Hematopoietic multipotent progenitor cell treated with erythropoietin and hydrocortisone succinate and interleukin-3 and kit ligand, for 4 days (in vitro differentiated cells): Measurements from ENCODE around the gene TMEM101.
"Not testable (repeated sequence)": the region's sequence is repeated elsewhere in the genome, so short reads cannot be mapped to it uniquely, and the experiment has no call there.

Experiments used
- DNase-seq: peaks from one replicate; pipeline ENCODE4 v3.0.0-alpha.2; 2015

The TMEM101 gene

DNA sequence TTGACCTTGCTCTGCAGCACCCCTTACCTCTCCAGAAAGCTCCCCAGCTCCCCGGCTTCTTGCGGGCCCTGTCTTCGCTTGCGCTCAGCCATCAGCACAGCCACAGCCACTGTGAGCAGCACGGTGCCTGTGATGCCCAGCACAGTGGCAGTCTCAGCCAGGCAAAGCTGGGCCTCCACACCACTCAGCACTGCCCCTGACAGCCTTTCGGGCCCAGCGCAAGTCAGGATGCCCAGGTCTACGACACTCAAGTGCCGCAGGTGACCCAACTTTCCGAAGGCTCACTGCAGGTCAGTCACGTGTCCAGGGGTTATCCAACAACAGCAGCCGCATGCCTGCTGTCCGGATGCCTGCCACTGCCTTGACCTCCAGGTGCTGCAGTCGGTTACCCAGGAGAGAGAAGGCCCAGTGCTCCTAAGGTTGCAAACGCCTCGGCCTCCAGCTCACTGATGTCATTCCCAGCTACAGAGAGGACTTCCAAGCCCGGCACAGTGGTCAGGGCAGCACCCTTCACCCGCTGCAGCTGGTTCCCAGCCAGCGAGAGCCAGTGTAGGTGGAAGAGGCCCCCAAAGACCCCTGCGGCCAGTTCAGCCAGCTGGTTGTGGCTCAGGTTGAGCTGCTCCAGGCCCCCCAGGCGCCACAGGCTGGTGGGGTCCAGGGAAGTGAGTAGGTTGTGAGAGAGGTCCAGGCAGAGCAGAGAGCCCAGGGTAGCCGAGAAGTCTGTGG, 8.9 kb upstream of the TMEM101 start:
- DNase-seq = no peak

DNA sequence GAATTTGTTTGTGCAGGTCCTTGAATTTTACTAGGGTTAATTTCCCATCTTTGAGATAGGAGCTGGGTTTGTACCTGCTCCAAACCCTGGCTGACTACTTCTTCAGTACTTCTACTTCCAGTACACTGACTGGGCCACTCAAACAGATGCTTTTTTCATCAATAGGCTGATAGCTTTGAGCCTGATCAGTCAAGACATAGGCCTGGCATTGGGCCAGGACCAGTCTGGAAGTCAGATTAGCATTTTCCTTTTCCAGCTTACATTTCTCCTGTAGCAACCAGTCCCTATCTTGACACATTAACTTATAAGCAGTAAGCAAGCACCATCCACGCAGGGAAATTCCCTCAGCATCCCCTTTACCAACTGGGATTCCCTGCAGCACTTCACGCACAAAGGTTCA, 7.5 kb upstream of the TMEM101 start:
- DNase-seq = no peak

DNA sequence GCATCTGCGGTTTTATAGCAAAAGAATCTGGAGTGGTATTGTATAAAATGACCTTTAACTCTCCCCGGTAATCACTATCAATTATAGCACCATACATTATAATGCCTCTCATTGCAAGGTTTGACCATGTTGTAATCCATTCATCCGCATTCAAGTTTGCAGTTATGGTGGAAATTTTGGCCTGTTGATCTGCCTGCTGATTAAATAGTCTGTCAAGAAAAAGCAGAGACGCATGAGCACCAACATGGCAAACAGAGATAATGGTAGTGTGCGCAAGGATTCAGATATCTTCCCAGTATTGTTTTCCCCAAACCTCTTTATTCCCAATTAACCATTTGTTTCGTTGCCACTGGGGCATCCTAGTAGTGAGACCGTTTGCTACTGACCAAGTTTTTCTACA, 6.5 kb upstream of the TMEM101 start:
- DNase-seq = not testable (repeated sequence)

DNA sequence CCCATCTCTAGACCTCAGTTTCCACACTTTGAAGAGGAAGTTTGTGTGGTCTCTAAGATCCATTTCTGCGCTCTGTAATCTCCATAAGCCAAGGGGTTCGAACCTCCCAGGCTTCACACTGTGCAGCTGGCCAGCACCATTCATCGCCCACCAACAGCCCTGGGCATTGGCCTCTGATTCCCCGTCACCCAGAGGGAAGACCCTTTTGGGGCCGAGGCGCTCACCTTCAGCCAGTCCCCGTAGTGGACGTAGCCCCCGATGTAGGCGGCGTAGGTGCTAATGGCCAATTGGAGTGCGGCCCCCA, 678 bp downstream of the TMEM101 start:
- DNase-seq = peak; percentile 45

DNA sequence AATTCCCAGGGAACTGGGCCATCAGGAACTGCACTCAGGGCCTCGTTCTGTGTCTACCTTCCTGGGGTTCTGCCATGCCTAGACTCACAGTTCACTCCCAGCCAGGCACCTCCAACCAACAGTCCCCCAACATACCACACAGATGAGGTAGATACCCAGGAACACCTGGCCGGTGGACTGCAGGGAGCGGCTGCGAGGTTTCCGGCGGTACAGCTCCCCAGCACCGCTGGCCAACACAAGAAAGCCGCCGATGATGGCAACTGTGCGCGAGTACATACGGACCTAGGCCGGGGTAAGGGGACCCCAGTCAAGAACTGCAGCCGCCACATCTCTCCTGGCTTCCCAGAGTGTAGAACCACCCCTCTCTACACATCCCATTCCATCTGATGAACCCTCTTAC, 1.9 kb downstream of the TMEM101 start:
- DNase-seq = no peak

DNA sequence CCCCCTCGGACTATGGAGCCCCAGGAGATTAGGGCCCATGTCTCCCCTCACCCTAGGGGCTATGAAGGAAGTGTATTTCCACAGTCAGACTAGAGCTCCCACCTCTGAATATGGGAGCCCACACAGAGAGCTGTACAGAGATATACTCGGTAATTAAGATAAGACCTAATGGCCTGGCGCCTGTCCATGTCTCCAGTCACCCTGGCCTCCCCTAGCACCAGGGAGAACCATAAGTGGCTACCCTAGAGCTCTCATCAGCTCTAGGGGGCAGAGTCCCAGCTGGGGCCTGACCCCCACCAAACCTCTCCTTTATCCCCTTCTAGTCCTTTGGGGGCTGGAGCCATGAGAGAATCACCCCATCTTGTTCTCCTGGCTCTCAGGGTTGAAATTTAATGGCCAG, 2.4 kb downstream of the TMEM101 start:
- no peak for DNase-seq

DNA sequence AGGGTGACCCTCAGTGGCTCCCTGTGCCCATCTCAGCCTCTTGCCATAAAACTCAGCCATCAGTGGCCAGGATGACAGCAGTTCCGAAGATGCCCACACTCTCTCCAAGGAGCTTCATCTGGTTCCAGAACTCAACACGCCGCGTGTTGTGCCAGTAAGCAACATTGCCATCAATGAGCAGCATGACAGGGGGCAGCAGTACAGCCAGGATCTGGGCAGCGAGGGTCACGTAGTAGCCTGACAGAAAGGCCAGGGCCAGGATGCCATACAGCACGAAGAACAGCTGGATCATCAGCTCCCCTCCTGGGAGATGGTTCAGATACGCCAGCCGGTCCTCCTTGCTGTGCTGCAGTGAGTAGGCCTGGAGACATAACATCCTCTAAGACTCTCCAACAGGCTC, 2.9 kb downstream of the TMEM101 start:
- DNase-seq = no peak

DNA sequence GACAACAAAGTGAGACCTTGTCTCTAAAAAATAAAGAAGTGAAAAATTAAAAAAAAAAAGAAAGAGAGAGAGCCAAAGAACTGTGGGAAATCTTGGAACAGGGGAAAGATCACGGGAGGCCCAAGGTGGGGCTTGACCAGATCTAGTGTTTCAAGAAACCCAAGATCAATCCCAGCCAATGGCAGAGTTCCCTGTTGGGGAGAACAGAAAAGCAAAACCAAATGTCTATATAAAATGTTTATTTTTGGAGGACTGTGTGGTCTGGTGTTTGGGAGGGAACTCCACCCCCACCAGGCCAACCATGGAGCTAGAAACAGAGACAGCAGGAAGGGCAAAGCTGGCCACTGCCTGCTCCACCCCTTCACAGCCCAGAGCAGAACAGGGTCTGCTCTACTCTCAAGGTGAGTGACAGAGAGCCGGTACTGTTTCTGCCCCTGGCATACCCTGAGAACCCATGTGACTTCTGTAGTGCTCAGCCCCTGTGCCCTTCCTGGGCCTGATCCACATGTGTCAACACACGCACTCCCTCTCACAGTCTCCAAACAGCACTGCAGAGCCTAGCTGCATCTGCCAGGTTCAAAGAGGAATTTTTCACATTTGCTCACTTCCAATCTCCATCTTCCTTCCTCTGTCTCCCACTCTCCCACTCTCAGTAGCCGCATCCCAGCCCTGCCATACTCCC, 3.7 kb downstream of the TMEM101 start:
- no peak for DNase-seq

DNA sequence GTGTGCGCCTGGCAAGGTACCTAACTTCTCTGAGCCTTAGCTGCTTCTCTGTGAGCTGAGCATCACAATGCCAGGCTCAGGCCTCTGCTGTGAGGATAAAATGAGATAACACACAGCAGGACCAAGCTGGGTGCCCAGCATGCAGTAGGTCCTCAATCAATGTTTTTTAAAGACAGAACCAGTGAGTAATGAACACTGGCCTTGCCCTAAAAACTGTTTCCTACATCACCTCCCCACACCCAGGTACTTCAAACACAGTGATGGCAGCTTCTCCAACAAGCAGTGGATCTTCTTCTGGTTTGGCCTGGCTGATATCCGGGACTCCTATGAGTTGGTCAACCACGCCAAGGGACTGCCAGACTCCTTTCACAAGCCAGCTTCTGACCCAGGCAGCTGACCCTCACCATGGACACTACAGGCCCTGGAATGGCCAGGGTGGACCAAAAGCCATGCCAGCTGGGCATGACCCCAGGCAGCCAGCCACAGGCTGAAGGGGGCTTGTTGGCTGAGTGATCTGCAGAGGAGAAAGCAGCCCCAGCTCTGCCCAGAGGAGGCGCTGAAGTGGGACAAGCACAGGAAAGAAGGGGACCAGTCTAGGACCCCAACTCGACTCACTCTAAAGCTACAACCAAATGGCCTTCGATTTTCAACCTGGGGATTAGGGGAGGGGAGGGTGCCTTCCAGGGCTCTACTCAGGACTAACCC, 6.4 kb downstream of the TMEM101 start:
- DNase-seq = no peak

DNA sequence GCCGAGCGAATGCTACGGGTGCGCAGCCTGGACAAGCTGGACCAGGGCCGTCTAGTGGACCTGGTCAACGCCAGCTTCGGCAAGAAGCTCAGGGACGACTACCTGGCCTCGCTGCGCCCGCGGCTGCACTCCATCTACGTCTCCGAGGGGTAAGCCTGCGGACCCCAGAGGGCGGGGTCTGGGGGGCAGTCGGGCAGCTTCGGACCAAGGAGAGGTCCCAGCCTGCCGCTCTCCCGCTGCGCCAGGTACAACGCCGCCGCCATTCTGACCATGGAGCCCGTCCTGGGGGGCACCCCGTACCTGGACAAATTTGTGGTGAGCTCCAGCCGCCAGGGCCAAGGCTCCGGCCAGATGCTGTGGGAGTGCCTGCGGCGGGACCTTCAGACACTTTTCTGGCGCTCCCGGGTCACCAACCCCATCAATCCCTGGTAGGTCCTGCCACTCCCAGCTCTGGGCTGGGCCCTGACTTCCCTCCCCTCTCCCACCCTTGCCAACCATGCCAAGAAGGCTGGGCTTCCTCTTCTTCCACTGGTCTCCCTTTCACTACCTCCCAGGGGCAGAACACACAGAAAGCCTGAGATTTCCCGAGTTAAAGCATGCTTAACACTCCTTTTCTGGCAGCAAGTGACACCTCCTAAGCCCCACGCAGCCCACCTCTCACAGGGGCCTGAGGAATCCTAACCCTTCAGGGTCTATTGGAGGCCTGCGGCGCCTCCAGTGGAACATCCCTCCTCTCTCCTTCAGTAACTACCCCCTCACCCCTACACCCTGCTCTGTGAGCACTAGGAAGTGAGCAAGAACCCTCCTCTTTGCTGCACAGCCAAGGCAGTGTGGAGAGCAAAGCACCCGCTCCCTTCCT, 7.2 kb downstream of the TMEM101 start:
- DNase-seq = no peak

DNA sequence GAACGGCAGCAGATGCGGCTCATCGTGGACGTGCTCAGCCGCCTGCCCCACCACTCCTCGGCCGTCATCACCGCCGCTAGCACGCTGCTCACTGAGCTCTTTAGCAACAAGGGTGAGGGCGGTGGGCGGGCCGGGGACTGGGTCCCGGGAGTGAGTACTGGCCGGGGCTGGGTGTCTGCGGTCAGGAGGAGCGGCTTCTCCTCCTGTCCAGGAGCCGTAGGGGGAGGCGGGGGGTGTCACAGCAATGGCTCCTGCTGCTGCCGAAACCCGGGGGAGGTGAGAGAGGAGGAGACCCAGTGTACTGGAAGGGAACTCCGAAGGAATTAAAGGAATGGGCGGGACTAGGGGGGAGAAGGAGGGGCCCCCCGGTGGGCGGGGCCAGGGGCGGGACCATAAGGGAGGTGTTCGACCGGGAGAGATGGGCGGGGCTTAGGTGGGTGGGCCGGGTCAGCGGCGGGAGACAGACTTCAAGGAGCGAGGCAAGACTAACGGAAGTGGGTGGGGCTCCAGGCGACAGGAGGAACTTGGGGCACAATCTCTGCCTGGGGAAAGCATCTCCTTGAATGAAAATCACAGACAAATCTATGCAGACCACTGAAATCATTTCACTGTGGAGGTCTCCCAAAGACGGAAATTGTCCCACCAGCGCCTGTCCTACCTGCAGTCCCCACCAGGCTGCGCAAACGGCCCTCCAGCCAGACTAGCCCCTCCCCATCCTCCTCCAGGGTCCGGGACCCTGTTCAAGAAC, 8.0 kb downstream of the TMEM101 start:
- peak; percentile 99 for DNase-seq

DNA sequence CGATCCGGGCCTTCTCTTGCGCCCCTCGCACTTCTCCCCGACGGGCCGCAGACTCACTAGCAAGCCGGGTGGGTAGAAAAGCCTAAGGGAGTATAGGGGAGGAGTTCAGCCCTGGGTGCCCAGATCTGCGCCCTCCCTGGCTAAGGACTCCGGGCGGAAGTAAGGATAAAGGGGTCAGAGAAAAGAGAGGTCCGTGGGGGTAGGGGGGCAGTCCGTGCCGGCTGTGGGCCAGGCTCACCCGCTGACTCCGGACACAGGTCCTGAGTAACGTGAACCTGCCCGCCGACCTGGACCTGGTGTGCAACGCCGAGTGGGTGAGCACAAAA, 8.5 kb downstream of the TMEM101 start:
- DNase-seq = peak; percentile 36

DNA sequence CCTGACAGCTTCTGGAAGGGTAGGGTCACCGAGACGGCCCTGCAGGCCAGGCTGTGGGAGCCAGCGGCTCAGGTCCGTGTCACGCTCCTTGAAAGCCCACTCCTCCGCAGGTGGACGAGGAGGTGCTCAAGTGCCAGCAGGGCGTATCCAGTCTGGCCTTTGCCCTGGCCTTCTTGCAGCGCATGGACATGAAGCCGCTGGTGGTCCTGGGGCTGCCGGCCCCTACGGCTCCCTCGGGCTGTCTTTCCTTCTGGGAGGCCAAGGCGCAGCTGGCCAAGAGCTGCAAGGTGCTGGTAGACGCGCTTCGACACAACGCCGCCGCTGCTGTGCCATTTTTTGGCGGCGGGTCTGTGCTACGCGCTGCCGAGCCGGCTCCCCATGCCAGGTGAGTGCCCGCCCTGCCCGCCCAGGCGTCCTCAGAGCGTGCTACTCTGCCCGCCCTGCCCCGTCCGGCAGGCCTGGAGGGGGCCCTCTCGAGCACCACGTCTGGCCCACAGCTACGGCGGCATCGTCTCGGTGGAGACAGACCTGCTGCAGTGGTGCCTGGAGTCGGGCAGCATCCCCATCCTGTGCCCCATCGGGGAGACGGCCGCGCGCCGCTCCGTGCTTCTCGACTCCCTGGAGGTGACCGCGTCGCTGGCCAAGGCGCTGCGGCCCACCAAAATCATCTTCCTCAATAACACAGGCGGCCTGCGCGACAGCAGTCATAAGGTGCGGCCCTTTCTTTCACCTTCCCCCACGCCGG, 9.1 kb downstream of the TMEM101 start:
- DNase-seq = peak; percentile 39

DNA sequence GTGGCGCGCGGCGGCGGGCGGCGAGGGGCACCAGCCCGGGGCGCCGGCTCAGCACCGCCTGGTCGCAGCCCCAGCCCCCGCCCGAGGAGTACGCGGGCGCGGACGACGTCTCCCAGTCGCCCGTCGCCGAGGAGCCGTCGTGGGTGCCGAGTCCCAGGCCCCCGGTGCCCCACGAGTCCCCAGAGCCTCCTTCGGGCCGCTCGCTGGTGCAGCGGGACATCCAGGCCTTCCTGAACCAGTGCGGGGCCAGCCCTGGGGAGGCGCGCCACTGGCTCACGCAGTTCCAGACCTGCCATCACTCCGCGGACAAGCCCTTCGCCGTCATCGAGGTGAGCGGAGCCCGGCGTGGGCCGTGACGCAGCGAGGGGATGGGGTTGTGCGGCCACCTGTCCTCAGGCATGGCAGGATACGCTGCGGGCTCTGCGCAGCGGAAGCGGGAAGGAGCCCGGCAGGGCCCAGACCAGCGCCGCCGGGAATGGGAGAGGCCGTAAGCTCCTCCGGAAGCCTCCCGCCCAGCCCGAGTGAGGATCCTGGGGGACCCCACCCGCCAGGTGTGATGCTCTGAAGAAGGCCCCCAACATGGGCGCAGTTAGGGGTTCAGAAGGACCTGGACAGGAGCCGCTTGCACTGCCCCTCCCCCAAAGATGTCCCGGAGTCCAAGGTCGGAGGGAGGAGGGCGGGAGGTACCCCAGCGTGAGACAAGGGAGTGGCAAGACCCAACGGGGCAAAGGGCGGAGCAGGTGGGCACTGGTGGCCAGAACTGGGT, 9.8 kb downstream of the TMEM101 start:
- DNase-seq = peak; percentile 15

DNA sequence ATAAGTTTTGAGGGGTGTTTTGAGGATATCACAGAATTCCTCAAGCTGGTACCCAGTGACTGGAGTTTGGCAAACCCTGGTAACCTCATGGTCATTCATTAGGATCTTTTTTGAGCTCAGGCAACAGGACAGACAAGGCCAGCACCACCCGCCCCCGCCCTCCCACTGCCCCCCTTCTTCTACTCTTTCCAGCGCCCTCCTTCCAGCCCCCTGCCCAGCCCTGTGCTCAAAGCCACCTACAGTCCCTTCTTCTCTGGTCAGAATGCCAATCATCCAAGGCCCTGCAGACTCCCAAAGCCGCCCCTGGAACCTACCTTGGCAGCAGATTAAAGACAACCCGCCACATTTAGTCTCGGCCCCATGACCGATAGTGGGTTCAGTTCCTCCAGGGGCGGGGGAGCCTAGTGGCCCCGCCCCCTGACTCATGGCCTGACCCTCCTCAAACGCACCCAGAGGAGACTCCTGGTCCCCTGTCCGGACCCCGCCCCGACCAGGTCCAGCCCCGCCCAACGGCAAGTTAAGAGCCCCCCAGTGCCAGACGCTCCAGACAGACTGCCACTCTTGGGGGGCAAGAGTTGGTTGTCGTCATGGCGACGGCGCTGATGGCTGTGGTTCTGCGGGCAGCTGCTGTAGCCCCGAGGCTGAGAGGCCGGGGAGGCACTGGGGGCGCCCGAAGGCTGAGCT, 10.5 kb downstream of the TMEM101 start, which contains the start of gene NAGS:
Gene NAGS, plus strand, starts transcription at position 546 of the 684 bp plus-strand sequence. Its CDS starts 42 bp downstream, at position 588.
- peak; percentile 49 for DNase-seq

DNA sequence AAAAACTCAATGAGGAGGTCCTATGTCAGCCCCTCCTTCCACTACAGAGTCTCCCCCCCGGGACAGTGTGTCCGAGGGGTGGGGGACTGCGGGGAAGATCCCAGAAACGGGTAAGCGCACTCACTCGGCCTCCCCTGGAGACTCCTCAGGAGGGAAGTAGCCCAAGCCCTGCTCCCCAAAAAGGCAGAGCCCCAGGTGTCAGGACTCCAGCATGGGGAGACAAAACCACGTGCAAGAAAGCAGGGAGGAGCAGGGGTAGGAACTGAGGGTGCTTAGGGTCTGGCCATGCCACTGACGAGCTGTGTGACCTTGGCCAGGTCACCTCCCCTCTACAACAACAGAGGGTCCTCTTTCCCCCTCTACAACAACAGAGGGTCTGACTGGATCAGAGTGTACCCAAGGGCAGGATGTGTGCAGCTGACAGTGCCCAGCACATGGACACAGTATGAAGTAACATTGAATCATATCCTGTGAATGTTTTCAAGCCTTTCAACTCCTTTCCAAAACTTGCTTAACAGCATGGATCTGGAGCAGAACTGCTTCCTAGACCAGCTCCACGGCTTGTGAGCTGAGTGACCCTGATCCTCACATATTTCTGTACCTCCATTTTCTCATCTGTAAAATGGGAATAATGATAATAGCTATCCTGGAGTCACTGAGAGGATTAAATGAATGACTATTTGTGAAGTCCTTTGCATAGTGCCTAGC, 12.5 kb downstream of the TMEM101 start:
- DNase-seq = no peak

DNA sequence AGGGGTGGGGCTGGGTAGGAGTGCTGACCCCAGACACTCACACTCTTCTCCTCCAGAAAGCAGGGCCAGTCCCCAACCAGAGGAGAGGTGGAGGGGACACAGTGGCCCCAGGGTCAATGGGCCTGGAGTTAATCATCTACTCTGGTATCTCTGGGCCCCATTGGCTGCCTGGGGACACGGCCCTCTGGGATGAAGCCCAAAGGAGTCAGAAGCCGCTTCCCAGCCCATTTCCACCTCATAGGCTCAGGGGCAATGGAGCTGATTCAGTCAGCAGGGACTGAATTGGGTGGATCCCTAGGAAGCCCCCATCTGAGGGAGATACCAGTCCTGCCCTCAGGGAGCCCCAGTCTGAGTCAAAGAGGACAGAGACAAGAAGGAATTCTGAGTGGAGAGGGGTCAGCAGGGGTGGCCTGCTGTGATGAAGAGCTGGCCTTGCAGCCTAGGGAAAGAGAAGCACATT, 13.3 kb downstream of the TMEM101 start:
- no peak for DNase-seq

DNA sequence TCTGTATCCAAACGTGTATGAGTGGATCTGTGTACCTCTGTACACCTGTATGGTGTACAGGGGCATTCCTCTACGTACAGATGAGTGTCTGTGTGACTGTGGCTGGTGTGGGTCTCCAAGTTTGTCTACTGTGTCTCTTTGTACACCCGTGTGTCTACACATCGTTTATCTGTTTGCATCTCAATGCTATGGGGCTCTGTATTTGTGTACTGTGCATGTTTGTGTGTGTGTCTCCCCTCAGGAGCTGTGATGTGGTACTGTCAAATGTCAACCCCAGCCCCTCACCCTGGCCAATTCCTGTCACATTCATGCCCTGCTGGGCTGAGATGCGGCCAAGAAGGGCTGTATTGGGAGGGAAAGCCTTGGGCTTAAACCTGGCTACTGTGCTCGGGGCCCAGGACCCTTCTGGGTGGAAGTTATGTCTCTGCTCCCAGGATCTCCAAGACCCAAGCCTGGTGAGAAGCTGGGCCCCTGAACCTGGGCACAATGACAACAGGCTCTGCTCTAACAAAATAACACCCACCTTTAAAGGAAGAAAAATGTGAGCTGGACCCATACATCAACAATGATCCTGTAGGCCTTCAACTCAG, 13.8 kb downstream of the TMEM101 start:
- DNase-seq = no peak
